ENCODE data around the gene UNC80.

- no peak for TF ChIP-seq HDAC2 (IDR thresholded peaks at IDR 0.05)
- no peak for TF ChIP-seq CTCF (IDR thresholded peaks at IDR 0.05)
- TF ChIP-seq MAFK (IDR thresholded peaks at IDR 0.05; ENCODE audit: partially characterized antibody), result no peak
- TF ChIP-seq PHF8 (IDR thresholded peaks at IDR 0.05; ENCODE audit: borderline replicate concordance, low read depth), result no peak
- TF ChIP-seq MAZ (IDR thresholded peaks at IDR 0.05; ENCODE audit: borderline replicate concordance, low read depth, low read length), result no peak
- no peak for TF ChIP-seq REST (IDR thresholded peaks at IDR 0.05)
- no peak for TF ChIP-seq EP300 (IDR thresholded peaks at IDR 0.05)
These were observed 233.2 kb downstream of the UNC80 start for GRCh38 chr2:210004881-210005280.
